ENCODE results near the gene USP24.

DNA sequence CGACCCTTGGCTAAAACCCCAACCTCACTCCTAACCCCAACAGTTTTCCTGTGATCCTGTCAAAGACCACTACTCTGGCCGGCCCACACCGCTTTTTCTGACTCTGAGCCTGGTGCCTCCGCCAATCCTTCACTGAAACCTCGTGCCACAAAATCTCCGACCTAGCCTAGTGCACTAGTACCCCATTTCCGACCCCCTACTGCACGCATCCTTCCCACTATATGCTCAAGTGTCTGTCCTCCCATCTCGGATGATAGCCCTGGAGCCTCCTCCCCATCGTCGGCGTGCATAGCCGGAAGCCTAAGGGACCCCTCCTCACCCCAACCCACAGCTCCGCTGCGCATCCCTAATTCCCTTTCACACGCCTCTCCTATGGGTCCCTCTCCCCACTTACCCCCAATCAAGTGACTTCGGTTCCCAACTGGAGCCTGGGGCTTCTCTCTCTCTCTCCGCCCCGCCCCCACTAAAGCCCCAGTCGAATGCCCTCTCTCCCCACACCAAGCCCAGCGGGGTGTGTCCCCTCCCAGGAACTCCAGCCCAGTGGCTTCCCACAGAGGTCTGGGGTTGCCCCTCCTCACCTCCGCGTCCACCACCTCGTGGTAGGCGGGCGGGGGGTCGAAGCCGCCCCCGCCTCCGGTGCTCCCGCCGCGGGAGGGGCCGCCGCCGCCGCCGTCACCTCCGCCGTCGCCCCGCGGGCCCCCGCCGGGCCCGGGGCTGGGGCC is 791 bp downstream of the USP24 start:
- TF ChIP-seq POLR2A (IDR thresholded peaks at IDR 0.05; ENCODE audit: low read depth, low read length): no peak
- TF ChIP-seq POLR2AphosphoS5 (IDR thresholded peaks at IDR 0.05; ENCODE audit: low read depth, low read length): no peak
- TF ChIP-seq TAF1 (IDR thresholded peaks at IDR 0.05; ENCODE audit: borderline replicate concordance, low read depth, low read length): no peak
